ENCODE data around the gene KRCC1.
"Not testable (repeated sequence)": the region's sequence is repeated elsewhere in the genome, so short reads cannot be mapped to it uniquely, and the experiment has no call there.

Gene KRCC1

GRCh38 chr2:88042476-88042875 is 13.1 kb downstream of the KRCC1 start:
- no peak for DNase-seq (ENCODE audit: low read depth)

GRCh38 chr2:88038263-88039105 is 17.1 kb downstream of the KRCC1 start:
- no peak for DNase-seq (ENCODE audit: low read depth)

DNA sequence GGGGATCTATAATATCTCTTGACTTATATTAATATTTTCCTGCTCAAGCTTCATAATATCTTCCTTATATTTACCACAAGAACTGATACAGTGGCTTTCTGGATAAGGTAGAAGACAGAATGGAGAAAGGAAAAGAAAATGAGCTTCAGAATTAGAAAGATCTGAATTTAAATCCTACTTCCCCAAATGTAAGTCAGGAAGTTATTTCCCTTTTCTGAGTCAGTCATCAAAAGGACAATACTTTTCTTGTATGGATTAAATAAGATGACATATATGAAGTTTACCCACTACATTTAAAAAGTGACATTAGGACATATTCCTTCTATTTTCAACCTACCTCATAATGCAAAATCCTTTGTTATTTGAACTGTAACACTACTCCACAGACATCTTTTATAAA is 19.0 kb downstream of the KRCC1 start:
- no peak for DNase-seq (ENCODE audit: low read depth)

- DNase-seq (ENCODE audit: low read depth) = no peak
Observed at GRCh38 chr2:88036182-88036581, 19.4 kb downstream of the KRCC1 start.

- DNase-seq (ENCODE audit: low read depth) = no peak
Observed at GRCh38 chr2:88032070-88032702, 23.4 kb downstream of the KRCC1 start.

- no peak for DNase-seq (ENCODE audit: low read depth)
Observed at GRCh38 chr2:88028931-88029330, 26.7 kb downstream of the KRCC1 start.

DNA sequence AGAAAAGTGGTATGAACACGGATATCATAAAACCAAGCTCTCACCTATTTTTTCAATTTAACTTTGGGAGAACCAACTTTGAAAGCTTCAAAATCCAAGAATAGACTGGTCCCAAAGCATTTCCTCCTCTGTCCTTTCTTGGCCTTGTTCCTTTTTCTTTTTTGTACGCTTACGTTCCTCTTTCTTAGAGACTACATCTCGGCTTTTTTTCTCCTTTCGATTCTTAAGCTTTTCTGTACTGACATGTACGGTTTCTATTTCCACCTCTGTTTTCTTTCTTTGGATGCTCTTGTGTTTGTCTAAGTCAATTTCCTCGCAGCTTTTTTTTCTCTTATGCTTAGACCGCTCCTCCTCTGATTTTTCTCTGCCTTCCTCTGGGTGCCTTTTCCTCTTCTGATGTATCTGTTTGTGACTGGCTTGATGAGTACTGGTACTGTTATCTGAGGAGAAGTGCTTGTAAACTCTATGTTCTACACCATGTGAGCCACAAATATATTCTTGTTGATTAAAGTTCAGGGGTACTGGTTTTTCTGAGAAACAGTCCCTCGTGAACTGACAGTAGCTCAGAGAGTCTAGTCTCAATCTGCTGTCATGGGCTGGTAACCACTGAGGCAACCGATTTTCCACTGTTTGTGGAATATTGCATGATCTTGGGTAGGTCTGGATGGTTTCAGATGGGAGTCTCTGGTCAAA is 27.7 kb downstream of the KRCC1 start:
- no peak for DNase-seq (ENCODE audit: low read depth)

DNA sequence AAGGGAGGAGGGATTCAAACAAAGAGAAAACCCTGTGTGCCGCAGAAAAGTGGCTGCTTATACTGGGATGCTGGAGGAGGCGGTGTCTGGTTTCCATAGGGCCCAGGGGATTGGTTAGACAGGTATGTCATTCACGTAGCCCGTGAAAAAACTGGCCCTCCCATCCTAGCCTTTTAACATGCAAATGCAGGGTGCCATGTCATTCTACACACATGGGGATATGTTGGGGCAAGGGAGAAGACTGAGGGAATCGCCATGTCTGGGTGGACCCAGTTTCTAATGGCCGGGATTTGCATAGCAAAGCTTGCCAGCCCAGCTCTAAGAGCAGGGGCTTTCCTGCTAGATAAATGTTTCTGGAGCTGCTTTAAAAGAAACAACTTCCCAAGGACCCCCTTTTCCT is 31.1 kb downstream of the KRCC1 start:
- no peak for DNase-seq (ENCODE audit: low read depth)

GRCh38 chr2:88022669-88022921 is 33.0 kb downstream of the KRCC1 start:
- DNase-seq (ENCODE audit: low read depth) = no peak

DNA sequence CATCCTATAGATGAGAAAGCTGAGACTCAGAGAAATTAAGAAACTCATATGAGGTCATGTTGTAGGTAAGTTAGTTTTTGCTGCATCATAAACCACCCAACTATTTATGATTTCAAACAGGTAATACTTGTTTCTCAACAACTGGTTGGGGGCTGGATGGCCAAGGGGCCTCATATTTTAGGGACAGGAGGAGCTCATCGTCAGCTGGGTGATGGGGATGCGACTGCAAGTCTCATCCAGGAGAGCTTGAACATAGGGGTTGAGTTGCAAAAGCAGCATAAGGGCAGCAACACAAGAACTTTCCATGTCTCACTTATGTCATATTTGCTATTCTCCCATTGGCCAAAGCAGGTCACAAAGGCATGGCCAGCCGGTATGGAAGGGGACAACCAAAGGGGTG is 35.6 kb downstream of the KRCC1 start:
- DNase-seq (ENCODE audit: low read depth) = no peak

DNA sequence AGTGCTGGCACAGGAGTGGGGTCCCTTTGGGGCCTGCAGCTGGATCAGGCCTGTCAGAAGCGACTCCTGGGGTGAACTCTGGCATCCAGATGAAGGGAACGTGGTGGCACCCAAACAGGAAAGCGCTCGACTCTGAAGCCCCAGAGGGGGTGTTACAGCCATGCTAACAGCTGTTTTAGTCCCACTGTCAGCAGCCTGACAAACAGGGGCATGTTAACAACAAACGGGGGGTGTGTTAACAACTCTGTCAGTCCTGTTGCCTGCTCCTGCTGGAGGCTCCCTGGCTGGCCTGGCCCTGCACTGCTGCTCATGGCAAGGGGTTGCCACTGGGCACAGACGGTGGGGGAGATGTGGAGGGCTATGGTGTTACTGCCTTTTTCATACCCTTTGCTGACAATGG is 36.7 kb downstream of the KRCC1 start:
- no peak for DNase-seq (ENCODE audit: low read depth)

DNA sequence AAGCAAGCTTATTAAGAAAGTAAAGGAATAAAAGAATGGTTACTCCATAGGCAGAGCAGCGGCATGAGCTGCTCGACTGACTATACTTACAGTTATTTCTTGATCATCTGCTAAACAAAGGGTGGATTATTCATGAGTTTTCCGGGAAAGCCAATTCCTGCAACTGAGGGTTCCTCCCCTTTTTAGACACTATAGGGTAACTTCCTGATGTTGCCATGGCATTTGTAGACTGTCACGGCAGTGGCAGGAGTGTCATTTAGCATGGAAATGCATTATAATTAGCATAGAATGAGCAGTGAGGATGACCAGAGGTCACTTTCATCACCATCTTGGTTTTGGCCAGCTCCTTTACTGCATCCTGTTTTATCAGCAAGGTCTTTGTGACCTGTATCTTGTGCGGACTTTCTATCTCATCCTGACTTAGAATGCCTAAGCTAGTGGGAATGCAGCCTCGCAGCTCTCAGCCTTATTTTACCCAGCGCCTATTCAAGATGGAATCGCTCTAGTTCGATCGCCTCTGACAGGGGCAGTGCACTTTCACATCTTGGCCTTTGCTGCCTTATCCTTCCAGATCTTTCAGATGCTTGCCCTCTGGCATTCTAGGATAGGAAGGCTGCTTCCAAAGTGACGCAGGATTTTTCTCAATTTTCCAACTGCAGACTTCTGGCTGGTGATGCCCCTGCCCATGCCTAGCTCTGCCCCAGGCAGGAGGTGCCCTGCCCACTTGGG is 37.3 kb downstream of the KRCC1 start:
- not testable (repeated sequence) for DNase-seq (ENCODE audit: low read depth)

- DNase-seq (ENCODE audit: low read depth) = not testable (repeated sequence)
Observed at GRCh38 chr2:88017780-88018038, 37.9 kb downstream of the KRCC1 start.

DNA sequence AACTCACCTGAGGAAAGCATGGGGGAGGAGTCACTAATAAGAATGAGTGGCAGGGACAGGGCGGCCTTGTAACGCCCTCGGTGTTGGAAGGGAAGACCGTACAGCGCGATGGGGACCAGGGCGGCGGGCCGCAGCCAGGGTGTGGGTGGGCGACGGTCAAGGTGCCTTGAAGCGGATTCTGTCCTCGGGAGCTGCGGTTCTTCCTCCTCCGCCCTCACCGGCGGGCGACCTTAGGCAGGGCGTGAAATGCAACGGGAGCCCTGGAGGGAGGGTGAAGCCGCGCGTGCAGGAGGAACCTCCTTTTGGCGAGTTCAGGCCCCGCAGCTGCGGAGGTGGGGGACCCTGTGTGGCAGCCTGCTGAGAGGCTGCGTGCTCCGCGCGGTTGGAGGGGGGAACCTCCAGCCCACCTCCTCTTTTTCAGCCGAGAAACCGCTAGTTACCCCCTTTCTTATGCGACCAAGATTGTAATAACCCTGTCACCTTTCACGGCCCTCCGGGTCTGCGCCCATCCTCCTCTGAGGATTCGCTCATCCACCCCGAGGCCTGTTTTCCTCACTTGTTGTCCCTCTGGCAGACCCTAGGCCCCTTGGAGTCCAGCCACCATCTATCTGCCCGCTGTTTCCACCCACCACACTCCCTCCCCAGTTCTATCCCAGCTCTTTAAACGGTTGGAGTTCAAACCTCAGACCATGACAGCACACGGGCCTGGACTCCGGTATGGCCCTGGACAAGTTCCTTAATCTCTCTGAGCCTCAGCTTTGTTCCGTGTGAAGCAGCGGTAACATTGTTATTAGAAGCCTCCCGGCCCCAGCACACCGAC is 38.4 kb downstream of the KRCC1 start:
- DNase-seq (ENCODE audit: low read depth) = no peak

DNA sequence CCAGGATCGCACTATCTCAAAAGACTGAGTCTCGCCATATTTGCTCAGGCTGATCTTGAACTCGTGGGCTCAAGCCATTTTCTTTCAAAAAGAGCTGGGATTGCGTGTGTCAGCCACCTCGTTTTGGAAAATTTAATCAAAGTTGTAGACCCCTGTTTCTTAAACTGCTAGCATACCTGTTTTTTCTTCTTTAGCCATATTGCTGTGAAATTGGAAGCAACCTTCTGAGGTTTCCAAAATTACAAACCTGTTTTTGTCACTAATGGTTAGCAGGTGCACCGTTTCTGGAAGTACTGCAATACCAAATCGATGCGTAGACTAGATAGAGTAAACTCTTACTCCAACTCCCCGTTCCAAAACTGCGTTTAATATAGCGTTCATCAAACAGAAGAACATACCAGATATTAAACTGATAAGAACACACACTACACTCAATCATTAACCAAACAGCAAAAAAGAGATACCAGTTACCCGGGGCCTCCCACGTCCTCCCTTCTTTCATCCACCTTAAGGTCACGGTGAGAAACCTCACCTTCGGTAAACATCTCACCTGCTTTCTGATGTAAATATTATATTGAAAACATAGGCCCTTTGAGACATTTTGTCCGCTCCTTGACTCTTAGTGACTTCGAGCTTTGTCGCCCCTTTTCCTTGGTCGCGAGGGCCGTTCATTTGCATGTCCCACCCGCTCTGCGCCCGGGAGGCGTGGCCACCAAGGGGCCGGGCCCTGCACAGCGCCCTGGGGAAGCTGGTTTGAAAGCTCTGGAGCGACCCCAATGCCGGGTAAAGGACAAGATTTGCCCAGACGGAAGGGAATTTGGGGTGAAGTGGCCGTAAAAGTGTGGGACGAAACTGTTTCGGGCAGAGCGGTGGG is 39.3 kb downstream of the KRCC1 start, which contains the start of gene RNU2-63P:
Gene RNU2-63P (minus strand): TSS at position 462 of the 874 bp plus-strand sequence.
- peak; percentile 62 for DNase-seq (ENCODE audit: low read depth)

DNA sequence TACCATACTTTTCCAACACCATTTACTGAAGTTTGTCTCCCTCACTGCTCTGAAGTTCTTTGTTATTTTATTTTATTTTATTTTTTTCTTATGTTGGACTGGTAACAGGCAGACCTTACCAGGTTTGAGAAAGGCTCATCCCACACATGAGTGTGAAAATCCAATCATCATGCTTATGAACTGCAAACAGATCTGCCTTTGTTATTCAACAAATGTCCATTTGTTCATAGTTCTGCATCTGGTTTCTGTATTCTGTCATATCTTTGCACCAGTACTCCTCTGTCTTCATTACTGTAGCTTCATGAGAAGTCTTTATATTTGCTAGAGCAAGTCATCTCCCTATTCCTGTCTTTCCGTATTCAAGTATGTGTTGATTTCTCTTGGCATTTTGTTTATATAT is 44.6 kb downstream of the KRCC1 start:
- no peak for DNase-seq (ENCODE audit: low read depth)

DNA sequence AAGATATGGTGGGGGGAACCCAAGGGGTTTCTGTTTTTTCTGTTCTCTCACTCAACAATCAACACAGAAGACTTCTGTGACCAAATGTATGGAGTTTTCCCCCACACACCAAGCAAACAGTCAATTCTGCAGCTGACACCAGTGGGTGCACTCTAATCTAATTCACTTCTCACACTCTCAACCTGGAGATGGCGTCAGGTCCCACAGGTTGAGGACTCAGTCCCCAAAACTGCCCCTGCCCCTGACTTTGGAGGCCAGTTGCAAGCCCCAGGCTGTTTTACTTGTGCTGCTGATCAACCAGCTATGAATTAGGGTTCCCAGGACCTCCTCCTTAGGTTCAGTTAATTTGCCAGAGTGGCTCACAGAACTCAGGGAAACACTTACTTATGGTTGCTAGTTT is 45.4 kb downstream of the KRCC1 start:
- DNase-seq (ENCODE audit: low read depth) = no peak

DNA sequence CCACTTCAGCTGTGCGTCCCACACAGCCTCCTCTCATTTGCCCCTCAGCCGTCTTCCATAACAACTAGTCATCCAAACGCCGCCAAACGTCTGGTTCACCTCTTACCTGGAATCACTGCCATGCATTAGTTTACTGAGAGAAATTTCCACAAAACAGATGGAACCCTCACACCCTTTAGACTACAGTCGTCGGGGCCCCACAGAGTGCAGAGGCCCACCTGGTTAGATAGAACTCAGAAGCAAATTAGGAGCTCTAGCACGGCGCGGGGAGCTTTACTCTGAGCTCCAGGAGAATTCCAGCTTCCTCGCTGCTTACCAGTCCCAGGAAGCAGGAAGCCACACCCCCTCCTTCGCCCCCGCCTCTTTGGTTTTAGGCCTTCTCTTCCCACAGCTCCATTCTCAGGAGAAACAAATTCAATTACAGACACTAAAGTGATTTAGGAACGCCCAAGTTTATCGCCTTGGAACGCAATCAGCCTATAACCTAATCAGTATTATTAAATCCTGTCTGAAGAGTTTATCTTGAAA is 48.6 kb downstream of the KRCC1 start:
- DNase-seq (ENCODE audit: low read depth) = no peak

- no peak for DNase-seq (ENCODE audit: low read depth)
Observed at GRCh38 chr2:88005776-88006175, 49.8 kb downstream of the KRCC1 start.

- no peak for DNase-seq (ENCODE audit: low read depth)
Observed at GRCh38 chr2:88003074-88003755, 52.4 kb downstream of the KRCC1 start.
